ENCODE data around the gene ASIC2. TPM values are rescaled to one million over a fixed set of nuclear protein-coding genes. Genes with fewer than 3 reads are reported as not detected.

The ASIC2 gene
- total RNA-seq, 1 donor, result not detected

DNA sequence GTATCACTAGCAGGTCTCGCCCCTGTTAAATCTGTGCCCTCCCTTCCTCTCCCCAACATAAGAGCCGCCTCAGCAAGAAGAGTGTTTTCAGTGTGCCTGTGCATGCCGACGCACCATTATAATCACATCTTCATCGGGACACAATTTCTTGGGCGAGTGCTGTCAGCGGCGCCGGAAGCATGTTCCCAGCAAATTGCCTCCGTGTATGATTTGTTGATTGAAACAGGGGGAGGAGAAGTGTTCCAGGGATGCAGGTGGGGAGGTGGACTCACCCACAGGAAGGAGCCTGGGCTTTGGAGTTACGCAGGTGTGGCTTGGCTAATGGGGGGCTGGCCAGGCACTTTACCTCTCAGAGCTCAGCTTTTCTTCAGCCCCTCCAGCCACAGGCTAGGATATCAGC, 247.9 kb downstream of the ASIC2 start:
- TF ChIP-seq, protein P1, sequence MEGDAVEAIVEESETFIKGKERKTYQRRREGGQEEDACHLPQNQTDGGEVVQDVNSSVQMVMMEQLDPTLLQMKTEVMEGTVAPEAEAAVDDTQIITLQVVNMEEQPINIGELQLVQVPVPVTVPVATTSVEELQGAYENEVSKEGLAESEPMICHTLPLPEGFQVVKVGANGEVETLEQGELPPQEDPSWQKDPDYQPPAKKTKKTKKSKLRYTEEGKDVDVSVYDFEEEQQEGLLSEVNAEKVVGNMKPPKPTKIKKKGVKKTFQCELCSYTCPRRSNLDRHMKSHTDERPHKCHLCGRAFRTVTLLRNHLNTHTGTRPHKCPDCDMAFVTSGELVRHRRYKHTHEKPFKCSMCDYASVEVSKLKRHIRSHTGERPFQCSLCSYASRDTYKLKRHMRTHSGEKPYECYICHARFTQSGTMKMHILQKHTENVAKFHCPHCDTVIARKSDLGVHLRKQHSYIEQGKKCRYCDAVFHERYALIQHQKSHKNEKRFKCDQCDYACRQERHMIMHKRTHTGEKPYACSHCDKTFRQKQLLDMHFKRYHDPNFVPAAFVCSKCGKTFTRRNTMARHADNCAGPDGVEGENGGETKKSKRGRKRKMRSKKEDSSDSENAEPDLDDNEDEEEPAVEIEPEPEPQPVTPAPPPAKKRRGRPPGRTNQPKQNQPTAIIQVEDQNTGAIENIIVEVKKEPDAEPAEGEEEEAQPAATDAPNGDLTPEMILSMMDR (IDR thresholded peaks at IDR 0.05; ENCODE audit: extremely low read depth, low read depth, low read length), result no peak
- Histone ChIP-seq H3K9me3 (ENCODE audit: low read depth, low read length) (no peaks in the 10 kb centered on the region), H2AFZ (ENCODE audit: low read length) (no peak overlapping the region), H3K36me3 (ENCODE audit: insufficient read depth, low read length) (no peaks in the 10 kb centered on the region), H3K4me2 (ENCODE audit: insufficient read depth, low read length) (no peak overlapping the region), H3K27ac (ENCODE audit: low read depth, low read length) (no peak overlapping the region), H3K4me1 (ENCODE audit: insufficient read depth, low read length) (no peaks in the 10 kb centered on the region), H4K20me1 (ENCODE audit: insufficient read depth, low read length) (no peaks in the 10 kb centered on the region), H3K27me3 (ENCODE audit: insufficient read depth, low read length) (no peaks in the 10 kb centered on the region), H3K79me2 (ENCODE audit: insufficient read depth, low read length) (no peaks in the 10 kb centered on the region), H3K4me3 (ENCODE audit: insufficient read depth, low read length) (no peak overlapping the region)
- no peak for DNase-seq (ENCODE audit: insufficient read length, low spot score, missing footprints)

DNA sequence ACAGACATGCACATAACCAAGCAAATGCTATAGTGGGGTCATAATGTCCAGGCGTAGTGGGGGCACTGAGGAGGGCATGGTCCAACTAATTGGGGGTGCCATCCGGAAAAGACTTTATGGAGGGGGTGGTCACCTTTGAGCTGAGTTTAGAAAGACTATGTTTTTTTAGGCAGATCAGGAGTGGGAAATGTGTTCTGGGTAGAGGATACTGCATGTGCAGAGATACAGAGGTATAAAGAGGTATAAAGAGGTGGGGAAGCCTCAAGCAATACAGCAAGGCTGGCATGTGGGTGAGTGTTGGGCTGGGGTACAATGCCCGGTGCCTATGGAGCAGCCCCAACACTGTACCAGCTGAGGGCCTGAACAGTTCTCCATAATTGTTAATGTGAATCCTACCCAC, 248.3 kb downstream of the ASIC2 start:
- H3K4me1 ChIP-seq (ENCODE audit: insufficient read depth, low read length), result no peaks in the 10 kb centered on the region
- TF ChIP-seq, protein P1 (IDR thresholded peaks at IDR 0.05; ENCODE audit: extremely low read depth, low read depth, low read length), result no peak
- H3K4me3 ChIP-seq (ENCODE audit: insufficient read depth, low read length), result no peak overlapping the region
- H2AFZ ChIP-seq (ENCODE audit: low read length), result no peak overlapping the region
- H3K27ac ChIP-seq (ENCODE audit: low read depth, low read length), result no peak overlapping the region
- no peaks in the 10 kb centered on the region for H3K27me3 ChIP-seq (ENCODE audit: insufficient read depth, low read length)
- DNase-seq (ENCODE audit: insufficient read length, low spot score, missing footprints), result peak; percentile 71
- no peaks in the 10 kb centered on the region for H3K9me3 ChIP-seq (ENCODE audit: low read depth, low read length)
- no peaks in the 10 kb centered on the region for H3K79me2 ChIP-seq (ENCODE audit: insufficient read depth, low read length)
- no peaks in the 10 kb centered on the region for H4K20me1 ChIP-seq (ENCODE audit: insufficient read depth, low read length)
- no peak overlapping the region for H3K4me2 ChIP-seq (ENCODE audit: insufficient read depth, low read length)
- H3K36me3 ChIP-seq (ENCODE audit: insufficient read depth, low read length), result no peaks in the 10 kb centered on the region

DNA sequence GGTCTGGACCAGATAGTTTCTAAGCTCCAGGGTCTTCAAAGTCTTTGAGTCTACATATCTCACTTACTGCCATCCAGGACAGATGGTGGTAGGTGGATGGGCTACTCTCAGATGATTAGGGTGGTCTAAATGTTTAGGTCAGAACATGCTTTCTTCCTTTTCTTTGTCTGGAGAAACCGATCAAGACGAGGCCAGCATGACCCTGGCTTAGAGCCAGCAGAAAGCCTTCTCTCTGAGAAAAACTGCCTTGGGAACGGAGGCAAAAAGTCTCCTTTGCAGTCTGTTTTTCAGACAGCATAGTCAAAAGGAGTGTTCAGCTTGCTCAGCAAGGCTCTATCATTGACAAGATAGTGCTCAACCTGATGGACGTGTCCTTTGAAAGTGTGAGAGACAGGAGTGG, 252.6 kb downstream of the ASIC2 start:
- H3K4me3 ChIP-seq (ENCODE audit: insufficient read depth, low read length), result no peak overlapping the region
- no peak overlapping the region for H3K4me2 ChIP-seq (ENCODE audit: insufficient read depth, low read length)
- H3K27ac ChIP-seq (ENCODE audit: low read depth, low read length), result no peak overlapping the region
- no peak for DNase-seq (ENCODE audit: insufficient read length, low spot score, missing footprints)
- H4K20me1 ChIP-seq (ENCODE audit: insufficient read depth, low read length), result no peaks in the 10 kb centered on the region
- H3K36me3 ChIP-seq (ENCODE audit: insufficient read depth, low read length), result no peaks in the 10 kb centered on the region
- H2AFZ ChIP-seq (ENCODE audit: low read length), result no peak overlapping the region
- H3K79me2 ChIP-seq (ENCODE audit: insufficient read depth, low read length), result no peaks in the 10 kb centered on the region
- no peaks in the 10 kb centered on the region for H3K4me1 ChIP-seq (ENCODE audit: insufficient read depth, low read length)
- H3K9me3 ChIP-seq (ENCODE audit: low read depth, low read length), result no peaks in the 10 kb centered on the region
- H3K27me3 ChIP-seq (ENCODE audit: insufficient read depth, low read length), result no peaks in the 10 kb centered on the region
- TF ChIP-seq, protein P1 (IDR thresholded peaks at IDR 0.05; ENCODE audit: extremely low read depth, low read depth, low read length), result no peak

DNA sequence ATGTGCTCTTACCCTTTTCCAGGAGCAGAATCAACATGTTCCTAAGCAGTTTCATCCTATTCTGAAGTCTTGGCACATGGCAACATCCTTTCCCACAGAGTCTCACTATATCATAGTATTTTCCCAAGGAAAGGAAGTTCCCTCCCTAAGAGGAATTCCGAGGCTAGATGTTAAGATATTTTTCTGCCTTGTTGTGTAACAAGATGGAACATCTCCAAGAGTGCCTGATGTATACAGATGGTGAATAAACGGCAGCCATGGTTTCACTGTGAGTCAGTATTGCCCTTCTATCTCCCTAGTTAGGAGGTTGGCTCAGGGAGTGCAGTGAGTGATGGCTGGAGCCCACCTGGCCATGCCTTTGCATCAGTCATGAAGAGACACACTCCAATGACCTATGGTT, 253.2 kb downstream of the ASIC2 start:
- DNase-seq (ENCODE audit: insufficient read length, low spot score, missing footprints), result peak; percentile 83
- TF ChIP-seq, protein P1 (IDR thresholded peaks at IDR 0.05; ENCODE audit: extremely low read depth, low read depth, low read length), result no peak
- no peak overlapping the region for H3K27ac ChIP-seq (ENCODE audit: low read depth, low read length)

More for the DNA sequence above, 253.2 kb downstream of the ASIC2 start:
- H3K4me2 ChIP-seq (ENCODE audit: insufficient read depth, low read length), result no peak overlapping the region
- H3K27me3 ChIP-seq (ENCODE audit: insufficient read depth, low read length), result no peaks in the 10 kb centered on the region
- H2AFZ ChIP-seq (ENCODE audit: low read length), result no peak overlapping the region
- no peaks in the 10 kb centered on the region for H3K36me3 ChIP-seq (ENCODE audit: insufficient read depth, low read length)
- no peaks in the 10 kb centered on the region for H3K4me1 ChIP-seq (ENCODE audit: insufficient read depth, low read length)
- H3K9me3 ChIP-seq (ENCODE audit: low read depth, low read length), result no peaks in the 10 kb centered on the region
- H4K20me1 ChIP-seq (ENCODE audit: insufficient read depth, low read length), result no peaks in the 10 kb centered on the region
- H3K4me3 ChIP-seq (ENCODE audit: insufficient read depth, low read length), result no peak overlapping the region
- H3K79me2 ChIP-seq (ENCODE audit: insufficient read depth, low read length), result no peaks in the 10 kb centered on the region

All from osteoblast (primary cell).